HepG2 (cell line): Measurements from ENCODE around the gene INTS3. TPM values are rescaled to one million over a fixed set of nuclear protein-coding genes. Genes with fewer than 3 reads are reported as not detected.
A peak's percentile ranks its signal among the peaks of the same experiment; 100 is the strongest.

ENCODE experiments used
- DDIT3 ChIP-seq: sonication (generic); formaldehyde crosslinking; IDR thresholded peaks from 2 replicates; pipeline ENCODE4 v1.4.0; 2020; ENCODE audit warnings: mild to moderate bottlenecking, missing genetic modification reagents
- E2F2 ChIP-seq: sonication (generic); formaldehyde crosslinking; IDR thresholded peaks from 2 replicates; pipeline ENCODE4 v1.4.0; 2020; ENCODE audit warnings: missing genetic modification reagents, borderline replicate concordance
- JUND ChIP-seq: sonication (generic); formaldehyde crosslinking; IDR thresholded peaks from 2 replicates; pipeline ENCODE4 v1.8.0; 2022; ENCODE audit warnings: mild to moderate bottlenecking, missing genetic modification reagents
- PAF1 ChIP-seq: IDR thresholded peaks from 2 replicates; pipeline ENCODE4 v1.6.1; 2016; ENCODE audit warnings: missing genetic modification reagents, missing compliant biosample characterization
- RARG ChIP-seq: sonication (generic); formaldehyde crosslinking; IDR thresholded peaks from 2 replicates; pipeline ENCODE4 v1.4.0; 2020; ENCODE audit warnings: low read depth, mild to moderate bottlenecking, missing genetic modification reagents
- REST ChIP-seq, 2 experiments: IDR thresholded peaks; 2 replicates each; pipeline ENCODE4 v1.6.1; 2011 to 2012; ENCODE audit warnings: low read length in 2 of 2, borderline replicate concordance in 1 of 2, low read depth in 1 of 2, mild to moderate bottlenecking in 1 of 2, moderate library complexity in 1 of 2
- STAG1 ChIP-seq: sonication (generic); formaldehyde crosslinking; IDR thresholded peaks from 2 replicates; pipeline ENCODE4 v1.4.0; 2020; ENCODE audit warnings: missing genetic modification reagents
- TBP ChIP-seq: sonication (generic); formaldehyde crosslinking; IDR thresholded peaks from 2 replicates; pipeline ENCODE4 v1.5.0; 2020; ENCODE audit warnings: missing genetic modification reagents
- XBP1 ChIP-seq: sonication (generic); formaldehyde crosslinking; IDR thresholded peaks from 2 replicates; pipeline ENCODE4 v1.5.0; 2020; ENCODE audit warnings: missing genetic modification reagents
- ZC3H4 ChIP-seq: sonication (generic); formaldehyde crosslinking; IDR thresholded peaks from 2 replicates; pipeline ENCODE4 v1.4.0; 2020; ENCODE audit warnings: missing genetic modification reagents, borderline replicate concordance
- ZFP36L2 ChIP-seq: sonication (generic); formaldehyde crosslinking; IDR thresholded peaks from 2 replicates; pipeline ENCODE4 v1.4.0; 2020; ENCODE audit warnings: missing genetic modification reagents
- ZFP62 ChIP-seq: sonication (generic); formaldehyde crosslinking; IDR thresholded peaks from 2 replicates; pipeline ENCODE4 v1.4.0; 2020; ENCODE audit warnings: missing genetic modification reagents
- ZNF317 ChIP-seq: sonication (generic); formaldehyde crosslinking; IDR thresholded peaks from 2 replicates; pipeline ENCODE4 v1.5.0; 2020; ENCODE audit warnings: mild to moderate bottlenecking, missing genetic modification reagents
- ZNF513 ChIP-seq: sonication (generic); formaldehyde crosslinking; conservative IDR thresholded peaks from 2 replicates; pipeline ENCODE4 v1.5.0; 2020; ENCODE audit warnings: missing genetic modification reagents
- ZNF75D ChIP-seq: sonication (generic); formaldehyde crosslinking; IDR thresholded peaks from 2 replicates; pipeline ENCODE4 v1.8.1; 2023; ENCODE audit warnings: missing genetic modification reagents, mild to moderate bottlenecking, borderline replicate concordance
- ZNF761 ChIP-seq: sonication (generic); formaldehyde crosslinking; conservative IDR thresholded peaks from 2 replicates; pipeline ENCODE4 v1.4.0; 2020; ENCODE audit warnings: mild to moderate bottlenecking, missing genetic modification reagents
- ZSCAN5A ChIP-seq: sonication (generic); formaldehyde crosslinking; IDR thresholded peaks from 2 replicates; pipeline ENCODE4 v1.8.0; 2022; ENCODE audit warnings: mild to moderate bottlenecking, missing genetic modification reagents, borderline replicate concordance
- polyA plus RNA-seq, 8 experiments: library from polyadenylated mRNA; depleted of rRNA in 3 of 8; stranded (reverse) in 7 of 8; unstranded in 1 of 8; fragments of >200 nt; fragmentation: Illumina TruSeq in 4 of 8; extraction: Trizol in 4 of 8; gene quantifications; 2 replicates each; pipeline versions ENCODE4 v1.2.1 to v1.2.3, GENCODE V29; 2011 to 2016; ENCODE audit warnings: low read depth in 4 of 8, missing spikeins in 1 of 8, mixed read lengths in 1 of 8; ENCODE audit not compliant: insufficient read depth in 1 of 8
- total RNA-seq, 5 experiments: library from RNA; depleted of rRNA; stranded (reverse); fragments of >200 nt; fragmentation: Illumina TruSeq; extraction: Trizol; gene quantifications; 2 replicates each; pipeline ENCODE4 v1.2.3, GENCODE V29; 2016; ENCODE audit warnings: low read depth in 1 of 5

Gene INTS3
- total and polyA plus RNA-seq, 2 of the 13 experiments (the other 11 are each of a cell fraction or from before 2014, with no cell fraction given): 17.2 to 27.2 TPM

- TF ChIP-seq ZNF317 (CRISPR knock-in tag): peak; percentile 86
- no peak for TF ChIP-seq JUND (CRISPR knock-in tag)
- no peak for TF ChIP-seq ZC3H4 (CRISPR knock-in tag)
- TF ChIP-seq ZNF761 (CRISPR knock-in tag): no peak
- no peak for TF ChIP-seq DDIT3 (CRISPR knock-in tag)
- TF ChIP-seq STAG1 (CRISPR knock-in tag): no peak
- no peak for TF ChIP-seq TBP (CRISPR knock-in tag)
- peak; percentile 78; the same call in 1 of the 2 replicates for TF ChIP-seq ZSCAN5A (CRISPR knock-in tag)
- no peak for TF ChIP-seq E2F2 (CRISPR knock-in tag)
- no peak for TF ChIP-seq RARG
- TF ChIP-seq ZNF75D (CRISPR knock-in tag): no peak
- TF ChIP-seq XBP1 (CRISPR knock-in tag): no peak
- TF ChIP-seq ZFP36L2: no peak
- no peak for TF ChIP-seq PAF1 (CRISPR knock-in tag)
- no peak for TF ChIP-seq ZFP62 (CRISPR knock-in tag)
- TF ChIP-seq ZNF513 (CRISPR knock-in tag): no peak
- no peak for TF ChIP-seq REST (IDR thresholded peaks at IDR 0.05; ENCODE audit: borderline replicate concordance in 1 of 2, low read depth in 1 of 2, low read length in 2 of 2)
These were observed 55.7 kb downstream of the INTS3 start (continued) for GRCh38 chr1:153783233-153784190.
